IPS DF 4.7 (cell line): ENCODE data around the gene CAB39.
"Not testable (repeated sequence)": the region's sequence is repeated elsewhere in the genome, so short reads cannot be mapped to it uniquely, and the experiment has no call there.

Experiments
- DNase-seq: peaks from one replicate; pipeline ENCODE4 v3.0.0-alpha.2; 2013; ENCODE audit warnings: low spot score; ENCODE audit errors: extremely low read depth

Gene CAB39

DNA sequence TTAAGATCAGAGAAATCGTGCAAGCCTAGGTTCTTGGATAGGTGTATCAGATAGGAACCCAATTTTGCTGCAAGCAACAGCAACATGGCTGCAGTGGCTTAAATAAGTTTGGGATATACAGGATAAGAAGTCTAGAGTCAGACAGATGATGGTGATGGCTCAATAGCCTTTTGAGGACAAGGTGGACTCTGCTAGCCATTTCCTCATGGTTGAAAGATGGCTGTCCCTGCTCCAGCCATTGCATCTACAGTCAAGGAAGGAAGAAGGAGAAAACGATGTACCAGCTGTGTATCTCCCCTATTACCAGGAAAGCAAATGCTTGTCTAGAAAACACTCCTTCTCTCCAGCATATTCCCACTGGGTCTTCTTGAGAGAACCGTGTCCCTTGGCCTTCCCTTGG is 30.1 kb upstream of the CAB39 start:
- DNase-seq = no peak

DNA sequence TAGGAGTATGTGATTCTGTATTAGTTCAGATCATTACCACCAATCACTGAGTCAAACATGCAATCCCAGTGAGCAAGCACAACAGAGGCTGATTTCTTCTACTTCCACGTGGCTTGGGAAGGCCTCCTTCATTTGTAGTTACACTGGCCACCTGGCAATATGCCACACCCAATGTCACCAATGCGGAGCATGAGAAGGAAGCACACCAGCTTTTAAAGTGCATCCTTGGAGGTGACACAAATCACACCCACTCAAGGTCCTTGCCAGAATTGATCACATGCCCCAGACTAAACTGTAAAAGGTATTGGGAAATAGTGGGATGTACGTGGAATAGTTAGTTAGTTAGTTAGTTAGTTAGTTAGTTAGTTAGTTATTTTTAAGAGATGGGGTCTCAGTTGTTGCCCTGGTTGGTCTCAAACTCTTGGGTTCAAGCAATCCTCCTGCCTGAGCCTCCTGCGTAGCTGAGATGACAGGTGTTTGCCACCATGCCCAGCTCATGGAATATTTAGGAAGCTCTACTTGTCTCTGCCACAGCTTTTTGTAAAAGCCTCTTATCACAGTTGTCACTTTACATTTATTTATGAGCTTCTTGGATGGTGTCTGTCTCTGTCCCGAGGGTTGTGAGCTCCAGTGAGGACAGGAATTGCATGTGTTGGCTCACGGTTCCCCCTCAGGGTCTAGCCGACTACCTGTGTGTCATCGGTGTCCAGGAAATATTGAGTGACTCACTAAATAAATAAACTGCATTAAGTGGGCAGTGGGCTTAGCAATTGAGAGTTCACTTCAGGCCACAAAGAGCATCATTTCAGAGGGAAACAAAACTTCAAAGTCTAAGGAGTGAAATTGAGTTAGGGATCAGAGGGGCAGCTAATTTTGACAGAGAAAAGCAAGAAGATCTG is 28.1 kb upstream of the CAB39 start:
- DNase-seq = no peak

DNA sequence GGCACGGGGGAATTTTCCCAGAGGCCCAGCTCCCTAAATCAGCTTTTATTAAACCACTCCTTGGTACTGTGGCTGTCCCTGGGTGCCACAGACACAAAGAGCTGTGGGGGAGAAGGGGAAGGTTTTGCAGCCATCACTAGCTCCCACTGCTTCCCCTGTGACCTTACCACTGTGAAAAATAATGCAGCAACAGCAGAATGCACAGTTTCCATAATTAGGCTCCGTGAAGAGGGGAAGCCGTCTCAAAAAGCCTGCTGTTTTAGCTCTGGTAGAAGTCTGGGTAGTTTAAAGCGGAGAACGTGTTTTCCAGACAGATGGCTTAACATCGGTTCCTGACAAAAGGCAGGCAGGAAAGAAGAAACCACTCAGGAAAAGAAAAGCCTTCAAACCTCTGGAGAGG is 27.5 kb upstream of the CAB39 start:
- no peak for DNase-seq

DNA sequence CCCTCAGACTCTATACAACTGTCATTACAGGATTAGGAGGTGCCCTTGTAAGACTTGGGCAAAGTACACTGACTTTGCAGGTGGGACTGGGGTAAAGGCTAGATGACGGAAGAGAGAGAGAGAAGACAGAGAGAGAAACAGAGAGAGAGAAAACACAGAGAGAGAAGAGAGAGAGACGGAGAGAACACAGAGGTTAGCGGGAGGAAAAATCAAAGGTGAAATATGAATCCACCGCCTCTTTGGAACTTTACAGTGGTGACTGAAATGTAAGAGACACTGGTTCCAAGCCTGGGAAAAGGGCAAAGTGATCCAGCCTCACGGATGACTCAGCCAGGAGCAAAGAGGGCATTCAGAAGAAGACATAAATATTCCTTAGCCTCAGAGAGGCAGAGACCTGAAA is 25.1 kb upstream of the CAB39 start:
- no peak for DNase-seq

DNA sequence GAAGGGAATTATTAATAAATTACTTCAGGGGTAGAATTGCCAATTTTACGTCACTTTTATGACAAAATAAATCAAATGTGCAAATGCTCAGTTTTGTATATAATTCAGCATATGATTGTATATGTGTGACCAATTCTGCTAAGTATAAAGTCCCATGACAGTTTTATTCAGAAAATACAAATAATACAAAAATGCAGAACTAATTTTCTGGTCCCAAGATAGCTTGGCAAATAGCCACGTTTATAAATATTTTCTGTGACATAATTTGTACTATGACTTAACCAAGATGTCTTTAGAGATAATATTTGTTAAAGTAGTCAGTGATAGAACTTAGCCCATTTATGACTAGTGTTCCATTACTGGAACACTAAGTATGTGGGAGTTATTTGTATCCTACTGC is 24.2 kb upstream of the CAB39 start:
- DNase-seq = no peak

DNA sequence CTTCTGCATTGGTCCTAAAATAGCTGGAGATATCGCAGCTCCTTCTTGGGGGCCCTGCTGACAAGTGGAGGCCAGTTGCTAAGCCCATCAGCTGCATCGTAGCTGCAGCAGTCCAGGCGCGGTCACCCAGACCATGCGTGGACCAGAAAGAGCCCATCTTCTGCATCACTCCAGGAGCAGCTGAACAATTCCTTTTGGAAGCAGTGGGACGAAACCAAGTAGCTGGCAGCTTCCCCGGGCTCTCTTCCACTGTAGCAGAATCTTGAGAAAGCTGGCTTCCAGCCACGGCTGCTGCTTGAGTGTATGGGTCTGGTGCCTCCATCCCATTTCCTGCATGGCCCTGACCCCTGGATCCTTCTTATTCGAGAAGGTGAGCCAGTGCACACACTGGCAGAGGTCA is 22.2 kb upstream of the CAB39 start:
- DNase-seq = no peak

DNA sequence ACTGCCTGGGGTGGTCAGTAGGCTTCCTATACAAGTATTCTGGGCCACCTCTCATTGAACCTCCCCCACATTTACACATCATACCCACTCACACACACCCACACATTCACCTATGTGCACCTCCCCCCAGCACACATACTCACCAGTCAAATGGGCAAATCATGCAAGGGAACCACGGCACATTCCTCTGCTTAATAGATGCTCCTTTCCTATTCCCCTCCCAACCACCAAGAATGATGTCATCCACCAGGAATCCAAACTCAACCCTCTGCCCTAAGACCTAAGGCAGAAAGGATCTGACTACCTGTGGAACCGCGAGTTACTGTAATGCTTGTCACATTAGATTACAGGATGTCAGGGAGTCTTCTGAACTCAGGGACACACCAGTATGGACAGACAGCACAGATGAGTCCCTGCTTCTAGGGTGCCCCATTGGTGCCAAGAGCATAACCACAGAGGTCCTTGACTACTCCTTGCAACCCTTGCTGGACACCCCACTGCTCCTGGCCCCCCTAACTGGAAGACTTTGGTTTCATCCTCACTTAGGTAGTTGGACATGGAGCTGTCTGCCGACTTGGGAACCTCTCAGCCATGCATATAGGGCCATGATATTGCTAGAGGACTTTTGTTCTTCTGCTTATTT is 21.5 kb upstream of the CAB39 start:
- no peak for DNase-seq

DNA sequence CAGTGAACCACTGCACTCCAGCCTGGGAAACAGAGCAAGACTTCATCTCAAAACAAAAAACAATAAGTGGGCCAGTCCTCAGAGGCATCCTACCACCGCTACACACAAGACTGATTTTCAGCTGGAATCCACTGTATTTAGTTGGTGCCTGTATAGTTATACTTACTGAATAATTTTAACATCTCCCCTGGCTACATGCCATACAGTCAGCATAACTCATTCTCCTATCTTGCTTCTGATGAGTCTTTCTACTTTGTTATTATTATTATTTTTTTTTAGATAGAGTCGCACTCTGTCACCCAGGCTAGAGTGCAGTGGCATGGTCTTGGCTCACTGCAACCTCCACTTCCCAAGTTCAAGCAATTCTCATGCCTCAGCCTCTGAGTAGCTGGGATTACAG is 19.9 kb upstream of the CAB39 start:
- no peak for DNase-seq

DNA sequence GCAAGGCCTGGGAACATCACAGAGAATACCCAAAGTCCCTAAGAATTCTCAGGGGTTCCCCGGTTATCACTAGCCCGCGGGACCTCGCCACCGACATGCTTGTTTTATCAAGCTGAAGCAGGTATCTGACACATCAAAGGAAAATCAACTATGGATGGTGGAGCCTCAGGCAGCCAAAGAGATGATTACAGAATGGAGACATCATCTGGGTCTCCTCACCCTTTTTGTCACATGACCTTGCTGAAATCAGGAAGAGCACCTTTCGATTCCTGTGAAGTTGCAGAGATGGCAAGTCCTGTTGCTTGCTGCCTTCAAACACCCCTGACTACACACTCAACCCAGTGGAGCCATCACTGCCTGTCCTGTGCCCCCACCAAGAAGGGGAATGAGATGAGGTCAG is 19.2 kb upstream of the CAB39 start:
- DNase-seq = no peak

DNA sequence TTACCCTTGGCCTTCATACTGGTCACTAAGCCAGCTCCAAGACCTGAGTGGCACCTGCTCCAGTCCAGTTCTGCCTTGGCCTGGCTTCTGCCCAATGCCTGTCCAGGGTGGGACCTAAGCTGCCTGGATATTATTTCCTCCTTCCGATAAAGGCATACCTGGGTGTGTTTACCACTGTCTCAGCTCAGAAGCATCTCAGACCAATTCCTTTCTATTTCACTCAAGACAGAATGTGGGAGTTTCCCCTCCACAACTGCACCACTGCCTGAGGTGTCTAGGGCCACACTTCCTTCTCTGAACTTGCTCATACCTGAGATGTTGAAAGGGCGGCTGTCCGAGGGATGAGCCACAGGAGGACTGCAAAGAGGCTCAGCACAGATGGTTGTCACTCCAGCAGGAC is 18.4 kb upstream of the CAB39 start:
- no peak for DNase-seq

DNA sequence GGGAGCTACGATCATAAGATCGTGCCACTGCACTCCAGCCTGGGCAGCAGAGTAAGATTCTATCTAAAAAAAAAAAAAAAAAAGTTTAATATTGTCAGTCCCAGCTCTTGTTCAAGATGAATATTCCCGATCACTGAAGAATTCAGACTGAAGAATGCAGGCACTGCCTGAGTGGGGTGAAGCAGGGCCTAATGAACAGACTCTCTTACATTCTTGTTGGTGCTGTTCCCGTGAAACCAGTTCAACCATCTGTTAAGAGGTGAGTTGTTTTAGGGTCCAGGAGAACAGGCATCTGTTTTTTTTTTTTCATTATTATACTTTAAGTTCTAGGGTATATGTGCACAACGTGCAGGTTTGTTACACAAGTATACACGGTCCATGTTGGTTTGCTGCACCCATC is 17.1 kb upstream of the CAB39 start:
- DNase-seq = no peak

DNA sequence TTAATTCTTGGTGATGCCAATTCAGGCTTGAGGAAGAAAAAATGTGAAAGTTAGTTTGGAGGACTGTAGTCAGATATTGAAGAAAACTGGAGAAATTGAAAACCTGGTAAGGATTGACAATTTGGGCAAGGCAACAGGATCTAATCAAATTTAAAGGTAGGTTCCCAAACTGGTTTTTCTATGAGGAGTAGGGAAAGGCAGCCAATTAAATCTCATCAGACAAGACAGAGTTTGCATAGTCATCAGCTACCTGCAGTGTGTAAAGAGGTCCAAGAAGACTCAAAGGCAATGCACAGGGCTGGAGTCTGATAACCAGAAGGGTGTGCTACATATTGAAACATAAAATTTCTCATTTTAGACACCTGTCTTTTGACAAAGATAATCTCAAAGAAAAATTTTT is 16.0 kb upstream of the CAB39 start:
- no peak for DNase-seq

DNA sequence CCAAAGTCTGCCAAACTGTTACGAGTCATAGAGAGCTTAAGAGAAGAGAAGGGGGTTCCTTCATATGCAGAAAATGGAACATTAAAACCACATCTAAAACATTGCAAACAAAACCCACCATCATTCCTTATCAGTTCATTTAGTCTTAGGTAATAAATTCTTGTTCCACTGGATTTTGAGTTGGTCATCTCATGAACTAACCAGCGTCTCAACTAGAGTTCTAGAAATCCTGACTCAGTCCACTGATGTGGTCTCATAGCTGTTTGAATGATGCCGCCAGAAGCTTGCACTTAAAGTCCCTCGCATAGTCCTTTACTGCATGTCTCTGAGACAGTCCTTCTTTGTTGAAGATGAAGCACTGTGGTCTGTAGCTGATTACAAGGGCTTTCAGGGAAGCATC is 15.0 kb upstream of the CAB39 start:
- DNase-seq = no peak

DNA sequence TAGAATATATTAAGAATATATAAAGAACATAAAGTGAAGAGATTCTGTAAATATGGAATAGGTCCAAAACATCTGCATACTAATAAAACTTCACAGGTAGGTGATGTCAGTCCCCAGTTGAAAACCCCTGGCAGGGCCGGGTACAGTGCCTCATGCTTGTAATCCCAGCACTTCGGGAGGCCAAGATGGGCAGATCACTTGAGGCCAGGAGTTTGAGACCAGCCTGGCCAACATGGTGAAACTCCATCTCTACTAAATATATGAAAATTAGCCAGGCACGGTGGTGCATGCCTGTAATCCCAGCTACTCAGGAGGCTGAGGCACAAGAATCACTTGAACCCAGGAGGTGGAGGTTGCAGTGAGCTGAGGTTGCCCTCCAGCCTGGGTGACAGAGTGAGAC is 13.9 kb upstream of the CAB39 start:
- not testable (repeated sequence) for DNase-seq

DNA sequence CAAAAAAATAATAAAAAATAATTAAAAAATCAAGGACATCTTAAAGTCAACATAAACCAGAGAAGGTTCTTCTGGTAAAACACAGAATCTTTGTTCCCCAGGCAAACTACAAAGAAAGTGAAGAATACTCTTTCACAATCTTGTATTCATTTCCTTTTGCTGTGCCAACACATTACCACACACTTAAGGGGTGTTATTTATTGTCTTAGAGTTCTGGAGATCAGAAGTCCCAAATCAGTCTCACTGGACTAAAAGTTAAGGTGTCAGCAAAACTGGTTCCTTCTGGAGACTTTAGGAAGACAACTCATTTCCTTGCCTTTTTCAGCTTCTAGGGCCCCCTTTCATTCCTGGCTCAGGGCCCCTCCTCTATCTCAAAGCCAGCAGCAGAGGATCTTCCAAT is 12.2 kb upstream of the CAB39 start:
- DNase-seq = no peak

DNA sequence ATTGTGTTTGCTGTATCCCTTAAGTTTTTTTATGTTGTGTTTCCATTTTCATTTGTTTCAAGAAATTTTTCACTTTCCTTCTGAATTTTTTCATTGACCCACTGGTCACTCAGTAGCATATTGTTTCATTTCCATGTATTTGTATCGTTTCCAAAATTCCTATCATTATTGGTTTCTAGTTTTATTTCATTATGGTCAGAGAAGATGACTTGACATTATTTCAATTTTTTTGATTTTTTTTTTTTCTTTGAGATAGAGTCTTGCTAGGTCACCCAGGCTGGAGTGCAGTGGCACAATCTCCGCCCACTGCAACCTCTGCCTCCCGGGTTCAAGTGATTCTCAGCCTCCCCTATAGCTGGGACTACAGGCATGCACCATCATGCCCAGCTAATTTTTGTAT is 11.3 kb upstream of the CAB39 start:
- DNase-seq = no peak

DNA sequence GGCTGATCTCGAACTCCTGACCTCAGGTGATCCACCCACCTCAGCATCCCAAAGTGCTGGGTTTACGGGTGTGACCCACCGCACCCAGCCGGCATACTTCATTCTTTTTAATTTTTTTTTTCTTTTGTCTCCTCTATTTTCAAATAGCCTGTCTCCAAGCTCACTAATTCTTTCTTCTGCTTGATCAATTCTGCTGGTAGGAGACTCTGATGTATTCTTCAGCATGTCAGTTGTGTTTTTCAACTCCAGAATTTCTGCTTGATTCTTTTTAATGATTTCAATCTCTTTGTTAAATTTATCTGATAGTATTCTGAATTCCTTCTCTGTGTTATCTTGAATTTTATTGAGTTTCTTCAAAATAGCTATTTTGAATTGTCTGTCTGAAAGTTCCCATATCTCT is 10.2 kb upstream of the CAB39 start:
- DNase-seq = not testable (repeated sequence)

DNA sequence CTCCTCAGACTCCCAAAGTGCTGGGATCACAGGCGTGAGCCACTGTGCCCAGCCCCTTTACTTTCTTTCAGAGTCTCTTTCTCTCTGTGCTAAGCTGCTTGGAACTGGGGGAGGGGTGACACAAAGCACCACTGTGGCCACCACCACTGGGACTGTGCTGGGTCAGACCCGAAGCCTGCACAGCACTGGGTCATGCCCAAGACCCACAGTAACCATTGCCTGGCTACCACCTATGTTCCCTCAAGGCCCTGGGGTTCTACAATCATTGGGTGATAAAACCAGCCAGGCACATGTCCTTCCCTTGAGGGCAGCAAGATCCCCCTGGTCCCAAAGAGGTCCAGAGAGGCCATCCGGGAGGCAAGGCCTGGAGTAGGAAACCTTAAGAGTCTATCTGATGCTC is 9.1 kb upstream of the CAB39 start:
- no peak for DNase-seq

DNA sequence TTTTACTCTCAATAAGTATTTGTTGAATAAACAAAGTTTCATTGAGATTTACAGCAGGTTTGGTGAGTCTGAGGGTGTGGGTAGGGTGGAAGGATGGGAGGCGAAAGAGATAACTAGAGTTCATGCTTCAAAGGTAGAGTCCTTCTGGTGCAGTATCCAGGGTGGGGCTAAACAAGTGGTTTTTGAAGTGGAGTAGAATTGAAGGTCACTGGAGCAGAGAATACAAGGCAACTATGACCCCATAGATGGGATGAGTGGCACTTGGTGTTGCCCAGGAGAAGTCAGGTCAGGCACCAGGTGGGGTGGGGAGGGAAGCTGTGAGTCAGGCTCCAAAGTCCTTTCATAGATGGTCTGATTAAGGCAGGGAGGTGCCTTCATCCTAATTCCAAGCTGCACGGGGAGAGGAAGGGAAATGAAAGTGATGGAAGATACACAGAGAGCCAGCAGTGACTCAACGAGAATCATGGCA is 6.6 kb upstream of the CAB39 start:
- DNase-seq = no peak

DNA sequence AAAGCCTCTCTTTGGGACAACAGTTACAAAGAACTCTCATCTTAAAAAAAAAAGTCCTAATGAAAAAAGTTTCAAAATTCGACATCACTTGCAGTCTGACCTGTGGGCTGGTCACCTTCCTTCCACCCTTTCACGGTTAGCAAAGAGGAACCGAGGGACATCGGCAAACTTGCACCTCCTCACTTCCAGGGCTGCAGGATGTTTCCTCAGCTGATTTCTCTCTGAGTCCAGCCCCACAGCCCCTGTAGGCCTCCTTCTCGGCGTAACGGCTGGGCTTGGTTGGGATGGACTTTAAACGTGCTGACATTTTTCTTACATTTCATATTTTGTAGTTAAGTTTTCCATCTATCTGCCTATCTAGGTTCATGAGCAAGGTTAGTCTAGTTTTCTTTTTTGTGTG is 5.7 kb upstream of the CAB39 start:
- no peak for DNase-seq

DNA sequence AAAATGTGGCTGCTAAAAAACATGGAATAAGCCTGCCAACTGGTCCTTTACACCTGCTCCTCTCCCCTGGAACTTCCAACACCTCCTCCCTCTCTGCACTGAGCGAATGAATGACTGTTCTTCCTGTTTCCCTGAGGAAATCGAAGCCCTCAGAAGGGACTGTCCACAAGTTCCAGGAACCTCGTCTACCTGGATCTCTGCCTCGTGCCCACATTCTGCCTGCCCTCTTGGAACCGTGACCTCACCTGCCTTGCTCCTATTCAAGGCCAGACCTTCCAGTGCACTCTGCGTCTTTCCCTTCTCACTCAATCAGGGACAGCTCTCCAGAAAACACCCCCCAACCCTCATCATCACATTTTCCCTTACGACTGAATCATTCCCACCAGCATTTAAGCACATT is 4.4 kb upstream of the CAB39 start:
- no peak for DNase-seq

DNA sequence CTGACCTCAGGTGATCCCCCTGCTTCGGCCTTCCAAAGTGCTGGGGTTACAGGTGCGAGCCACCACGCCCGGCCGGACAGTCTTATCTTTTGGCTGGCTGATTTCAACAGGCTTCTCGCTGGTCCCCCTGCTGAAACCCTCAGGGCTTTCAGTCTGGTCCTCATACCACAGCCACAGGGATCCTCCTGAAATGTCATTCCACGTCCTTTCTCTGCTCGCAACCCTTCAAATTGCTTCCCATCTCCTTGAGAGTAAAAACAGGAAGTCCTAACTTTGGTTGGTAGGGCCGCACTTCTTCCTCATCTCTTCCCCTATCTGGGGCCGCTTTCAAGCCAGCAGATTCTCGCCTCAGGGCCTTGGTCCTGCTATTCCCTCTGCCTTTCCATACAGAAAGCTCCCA is 1.4 kb upstream of the CAB39 start:
- DNase-seq = no peak
